NCI-H128 (cell line): ENCODE data around the gene LDB2.

ENCODE experiments used
- DNase-seq: peaks from one replicate; lab custom pipeline; 2025; ENCODE audit not compliant: unreplicated experiment; lab: John Stamatoyannopoulos, UW

Gene LDB2

GRCh38 chr4:16759931-16760582 lies 138.4 kb downstream of the LDB2 start:
- no peak for DNase-seq

GRCh38 chr4:16758816-16759215 lies 139.6 kb downstream of the LDB2 start:
- no peak for DNase-seq

DNA sequence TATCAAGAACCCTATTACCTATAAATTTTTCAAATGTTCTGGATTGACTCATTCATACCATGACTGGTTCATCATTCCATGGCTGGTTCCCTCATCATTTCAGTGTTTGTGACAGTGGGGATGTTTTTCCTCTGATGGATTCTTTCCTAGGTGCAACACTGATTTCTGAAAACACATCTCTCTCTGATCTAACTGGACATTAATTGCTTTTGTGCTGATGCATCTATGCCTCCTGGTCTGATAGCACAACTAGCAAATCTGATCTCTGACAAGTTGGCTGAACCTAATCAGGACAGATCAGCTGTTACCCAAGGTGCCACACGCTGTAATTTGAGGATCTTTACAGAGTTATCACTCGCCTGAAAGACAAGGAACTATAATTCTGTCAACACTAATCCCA lies 140.2 kb downstream of the LDB2 start:
- DNase-seq = no peak

- no peak for DNase-seq
Observed at GRCh38 chr4:16757080-16757521, 141.3 kb downstream of the LDB2 start.

GRCh38 chr4:16754104-16754503 lies 144.3 kb downstream of the LDB2 start:
- no peak for DNase-seq

GRCh38 chr4:16752150-16752549 lies 146.3 kb downstream of the LDB2 start:
- no peak for DNase-seq

- no peak for DNase-seq
Observed at GRCh38 chr4:16750882-16751642, 147.4 kb downstream of the LDB2 start.

DNA sequence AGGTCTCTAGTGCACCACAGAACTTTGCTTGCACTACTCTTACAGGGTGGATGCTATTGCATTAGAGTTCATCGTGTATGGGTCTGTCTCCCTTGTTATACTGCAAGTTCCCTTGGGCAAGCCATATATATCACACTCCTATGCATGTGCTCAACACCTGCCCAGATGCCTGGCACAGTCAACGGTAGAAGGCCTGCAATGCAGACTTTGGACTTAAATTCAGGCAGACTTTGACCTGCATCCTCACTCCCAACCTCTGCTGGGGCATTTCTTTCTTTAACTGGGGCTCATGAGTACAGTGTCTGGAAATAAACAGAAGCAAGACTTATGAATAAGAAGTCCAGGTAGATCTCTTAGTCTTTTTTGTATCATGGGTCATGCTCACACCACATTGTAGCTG lies 148.2 kb downstream of the LDB2 start:
- DNase-seq = no peak

DNA sequence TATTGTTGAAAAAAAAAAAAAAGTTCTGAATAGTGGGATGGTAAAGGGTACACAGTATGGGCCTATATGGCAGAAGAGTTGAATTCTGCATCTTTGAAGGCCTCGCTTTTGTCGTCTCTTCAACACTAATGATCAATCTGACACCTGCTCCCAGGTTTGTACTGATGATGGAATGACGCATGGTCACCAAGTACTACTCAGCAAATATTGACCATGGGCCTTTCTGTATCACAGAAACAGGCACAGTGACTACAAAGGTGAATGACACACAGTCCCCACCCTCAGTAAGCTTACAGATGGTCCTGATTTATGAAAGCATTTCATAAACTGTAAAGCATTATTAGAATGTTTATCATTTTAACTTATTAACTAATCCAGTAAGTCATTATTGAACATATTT lies 152.6 kb downstream of the LDB2 start:
- DNase-seq = no peak

- DNase-seq = no peak
Observed at GRCh38 chr4:16745009-16745635, 153.3 kb downstream of the LDB2 start.

DNA sequence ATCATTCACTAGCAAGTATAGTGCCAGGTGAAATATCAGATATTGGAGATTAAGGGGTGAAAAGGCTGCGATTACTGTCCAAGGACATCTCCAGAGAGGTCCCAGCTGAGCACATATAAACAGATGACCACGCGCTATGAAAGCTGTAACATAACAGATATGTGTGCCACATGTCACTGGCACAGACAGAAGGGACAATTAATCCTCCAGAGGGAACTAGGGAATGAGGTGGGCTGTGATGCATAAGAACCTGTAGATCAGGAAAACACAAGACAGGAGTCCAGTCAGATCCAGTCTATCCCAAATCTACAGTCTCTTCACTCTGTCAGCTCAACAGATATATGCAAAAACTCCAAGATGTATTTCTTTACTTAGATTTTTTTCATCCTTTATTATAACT lies 157.2 kb downstream of the LDB2 start:
- no peak for DNase-seq

- no peak for DNase-seq
Observed at GRCh38 chr4:16739997-16740624, 158.3 kb downstream of the LDB2 start.

- DNase-seq = no peak
Observed at GRCh38 chr4:16738558-16738957, 159.9 kb downstream of the LDB2 start.

DNA sequence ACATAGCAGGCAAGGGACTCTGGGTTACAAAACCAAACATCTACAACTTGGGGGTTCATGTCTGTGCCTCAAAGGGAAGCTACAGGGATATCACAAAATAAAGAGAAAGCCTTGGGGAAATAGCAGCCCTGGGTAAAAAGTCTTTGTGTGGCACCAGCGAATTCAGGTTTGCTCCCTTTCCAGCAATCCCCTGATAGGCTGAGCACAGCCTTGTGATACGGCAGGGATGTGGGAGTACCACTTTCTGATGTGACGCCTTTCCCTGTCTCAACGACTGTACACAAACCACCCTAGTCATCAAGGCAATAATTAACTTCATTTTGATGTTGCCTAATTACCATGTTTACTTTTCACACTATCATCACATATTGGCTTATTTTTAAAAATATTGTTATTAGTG lies 164.9 kb downstream of the LDB2 start:
- DNase-seq = no peak

DNA sequence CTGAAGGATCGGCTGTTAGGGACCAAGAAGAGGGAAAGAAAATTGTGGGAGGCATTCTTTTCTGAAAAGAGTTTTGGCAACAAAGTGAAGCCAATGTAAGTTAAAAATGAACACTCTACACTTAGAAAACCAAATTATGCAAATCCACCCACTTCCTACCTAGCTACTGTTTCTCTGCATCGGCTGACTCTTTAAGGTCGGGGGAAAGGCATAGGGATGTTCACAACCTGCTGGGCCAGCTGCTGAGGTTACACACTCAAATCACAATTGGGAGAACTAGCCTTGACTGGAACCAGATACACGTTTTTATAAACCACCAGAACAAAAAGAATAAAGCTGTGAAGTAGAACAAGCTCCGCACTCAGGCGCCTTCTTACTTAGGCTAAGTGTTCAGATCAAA lies 165.7 kb downstream of the LDB2 start:
- DNase-seq = no peak

GRCh38 chr4:16731776-16732380 lies 166.6 kb downstream of the LDB2 start:
- no peak for DNase-seq

- no peak for DNase-seq
Observed at GRCh38 chr4:16730522-16731205, 167.8 kb downstream of the LDB2 start.

DNA sequence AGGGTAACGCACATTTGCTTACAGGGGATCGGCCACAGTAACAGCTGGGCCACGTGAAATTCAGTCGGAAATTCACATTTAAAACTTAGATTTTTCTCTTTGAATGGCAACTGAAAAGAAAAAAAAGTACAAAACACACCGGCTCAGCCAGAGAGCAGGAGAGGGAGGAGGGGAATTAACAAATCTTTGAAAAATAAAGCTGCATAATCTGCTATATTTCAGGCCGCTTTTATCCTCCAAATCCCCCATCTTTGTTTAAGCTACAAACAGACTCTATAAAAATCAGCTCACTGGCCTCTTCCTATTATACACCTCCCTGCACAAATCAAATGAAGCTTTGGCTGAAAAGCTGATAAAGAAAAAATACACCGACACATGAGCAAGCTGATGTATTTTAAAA lies 169.1 kb downstream of the LDB2 start:
- DNase-seq = no peak

DNA sequence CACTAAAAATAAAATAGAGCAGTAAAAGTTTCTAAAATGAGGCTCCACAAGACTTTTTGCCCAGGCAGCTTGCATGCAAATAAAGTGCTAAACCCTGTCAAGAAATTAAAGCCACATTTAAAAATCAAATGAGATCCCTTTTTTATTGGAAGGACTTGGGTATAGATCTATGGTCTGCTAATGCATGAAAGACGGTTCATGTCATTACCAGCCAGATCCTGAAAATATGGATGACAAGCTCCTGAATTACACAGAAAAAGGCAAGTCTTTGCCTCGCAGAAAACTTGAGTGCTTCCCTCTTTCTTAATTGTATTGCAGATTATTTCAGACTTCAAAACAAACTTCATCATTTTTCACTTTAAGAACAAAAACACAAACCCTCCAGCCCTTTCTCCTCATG lies 169.6 kb downstream of the LDB2 start:
- no peak for DNase-seq

DNA sequence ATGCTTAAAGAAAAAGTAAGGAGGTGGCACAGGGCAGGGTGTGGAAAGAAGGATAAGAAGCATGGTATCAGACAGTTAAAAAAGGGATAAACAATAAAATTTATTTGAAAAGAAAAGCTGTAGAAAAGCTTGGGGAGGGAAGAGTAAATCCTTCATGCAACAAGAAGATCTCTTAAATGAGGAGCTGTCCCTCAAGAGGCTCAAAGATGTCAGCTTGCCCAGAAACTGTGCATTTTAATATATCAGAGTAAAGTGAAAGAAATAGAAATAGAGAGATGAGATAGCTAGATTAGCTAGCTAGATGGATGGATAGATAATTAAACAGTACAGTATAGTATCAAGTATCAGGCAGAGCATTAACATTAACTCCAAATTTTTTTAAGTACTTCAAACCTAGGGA lies 170.3 kb downstream of the LDB2 start:
- DNase-seq = no peak

DNA sequence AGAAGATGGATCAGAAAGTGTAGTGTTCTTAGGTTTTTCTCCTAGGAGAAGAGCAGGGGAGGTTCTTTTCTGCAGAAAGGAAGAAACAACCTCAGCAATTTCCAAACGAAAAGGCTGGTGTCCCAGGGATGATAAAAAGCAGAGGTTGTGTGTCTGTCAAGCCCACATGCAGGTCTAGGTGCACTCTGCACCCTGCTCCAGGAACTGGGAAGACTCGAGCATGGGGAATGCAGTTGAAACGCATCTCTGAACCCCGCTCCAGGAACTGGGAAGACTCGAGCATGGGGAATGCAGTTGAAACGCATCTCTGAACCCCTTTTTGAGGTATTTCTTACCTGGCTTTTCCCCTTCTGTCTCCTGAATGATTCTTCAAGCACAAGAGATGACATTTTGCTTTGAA lies 171.2 kb downstream of the LDB2 start:
- DNase-seq = no peak
